HCT116 (cell line): Measurements from ENCODE around the gene KRT85. TPM values are rescaled to one million over a fixed set of nuclear protein-coding genes. Genes with fewer than 3 reads are reported as not detected.

Experiments used
- ATAC-seq: fragments of 200-7000 bp; cut with Tn5 transposase; 2 replicates; pipeline ENCODE4 v1.9.1; 2020; ENCODE audit warnings: mild to moderate bottlenecking, moderate library complexity
- BruUV-seq: library from RNA; stranded (reverse); fragments of 400-500 nt; replicated peaks from 2 replicates; lab custom pipeline; 2021; lab: Mats Ljungman, UMichigan
- CTCF ChIA-PET: fragments of 300-600 bp; sonication (Branson Sonifier 250); formaldehyde crosslinking; loops from one replicate; lab custom pipeline; 2021; ENCODE audit warnings: antibody characterized with exemption; lab: Charles Lee
- POLR2A ChIA-PET: fragments of 300-600, 350-600 bp; sonication (Branson Sonifier 250); formaldehyde crosslinking; loops from one replicate; lab custom pipeline; 2021; ENCODE audit warnings: antibody characterized with exemption; lab: Charles Lee
- RAD21 ChIA-PET, 2 experiments: fragments of 300-600 bp; sonication (Branson Sonifier 250); formaldehyde crosslinking; loops; one replicate each; lab custom pipeline; 2023; ENCODE audit warnings: low total read pairs in 2 of 2; ENCODE audit not compliant: uncharacterized antibody in 2 of 2, unreplicated experiment in 2 of 2, low non-redundant PET in 1 of 2; lab: Charles Lee
- DNase-seq: peaks from one replicate; pipeline ENCODE4 v3.0.0-alpha.2; 2010; ENCODE audit warnings: low read depth, low spot score
- H2AFZ ChIP-seq: fragments of 200-600 bp; shearing (Covaris generic), sonication (generic); 2 replicates; pipeline ENCODE4 v1.6.1; 2017; ENCODE audit warnings: low read depth, mixed run types, mixed read lengths, antibody characterized with exemption, low read length; ENCODE audit not compliant: poor library complexity, severe bottlenecking
- H3K27ac ChIP-seq: 2 replicates; pipeline ENCODE4 v1.5.1; 2012; ENCODE audit warnings: low read depth, low read length
- H3K27me3 ChIP-seq: fragments of 200-600 bp; sonication (generic); 2 replicates; pipeline ENCODE4 v1.6.1; 2016; ENCODE audit warnings: mixed run types, low read length, mixed read lengths; ENCODE audit not compliant: insufficient read depth
- H3K36me3 ChIP-seq, 2 experiments: fragments of 200-500 bp in 1 of 2; fragments of 200-600 bp in 1 of 2; sonication (Bioruptor generic) in 1 of 2; sonication (generic) in 1 of 2; 2 replicates each; pipeline versions ENCODE4 v1.5.1 to v1.6.1; 2014 to 2016; ENCODE audit warnings: low read length in 2 of 2, inconsistent platforms in 1 of 2, mixed read lengths in 1 of 2, mixed run types in 1 of 2; ENCODE audit not compliant: insufficient read depth in 2 of 2, control insufficient read depth in 1 of 2
- H3K4me1 ChIP-seq, 2 experiments: fragments of 200-600 bp in 1 of 2; sonication (generic) in 1 of 2; 2 replicates each; pipeline versions ENCODE4 v1.5.1 to v1.6.1; 2012 to 2017; ENCODE audit warnings: low read length in 2 of 2, inconsistent platforms in 1 of 2, mild to moderate bottlenecking in 1 of 2, mixed read lengths in 1 of 2, mixed run types in 1 of 2, moderate library complexity in 1 of 2; ENCODE audit not compliant: insufficient read depth in 2 of 2, control insufficient read depth in 1 of 2
- H3K4me2 ChIP-seq: fragments of 200-600 bp; sonication (generic); 2 replicates; pipeline ENCODE4 v1.6.1; 2017; ENCODE audit warnings: mixed run types, low read length, mixed read lengths
- H3K4me3 ChIP-seq, 2 experiments: fragments of 200-600 bp in 1 of 2; sonication (generic) in 1 of 2; replicated peaks in 1 of 2; 2 replicates each; pipeline ENCODE4 v1.5.1; 2011 to 2016; ENCODE audit warnings: low read length in 2 of 2, control low read depth in 1 of 2, low read depth in 1 of 2, mild to moderate bottlenecking in 1 of 2, mixed read lengths in 1 of 2, mixed run types in 1 of 2
- H3K79me2 ChIP-seq: fragments of 200-600 bp; sonication (generic); 2 replicates; pipeline ENCODE4 v1.6.1; 2017; ENCODE audit warnings: mild to moderate bottlenecking, mixed run types, low read length, moderate library complexity, mixed read lengths; ENCODE audit not compliant: insufficient read depth
- H3K9ac ChIP-seq: fragments of 200-600 bp; sonication (generic); 2 replicates; pipeline ENCODE4 v1.6.1; 2016; ENCODE audit warnings: low read length, mixed read lengths
- H3K9me2 ChIP-seq: fragments of 200-600 bp; sonication (generic), shearing (Covaris generic); 2 replicates; pipeline ENCODE4 v1.6.1; 2017; ENCODE audit warnings: mixed run types, mild to moderate bottlenecking, moderate library complexity; ENCODE audit not compliant: insufficient read depth
- H3K9me3 ChIP-seq, 2 experiments: fragments of 200-500 bp in 1 of 2; fragments of 200-600 bp in 1 of 2; sonication (Bioruptor generic) in 1 of 2; sonication (generic) in 1 of 2; 2 replicates each; pipeline ENCODE4 v1.6.1; 2014 to 2017; ENCODE audit warnings: low read length in 2 of 2, mixed read lengths in 2 of 2, inconsistent platforms in 1 of 2, low read depth in 1 of 2, mild to moderate bottlenecking in 1 of 2, mixed run types in 1 of 2, moderate library complexity in 1 of 2; ENCODE audit not compliant: control insufficient read depth in 1 of 2, insufficient read depth in 1 of 2
- H4K20me1 ChIP-seq: fragments of 200-600 bp; sonication (generic), shearing (Covaris generic); 2 replicates; pipeline ENCODE4 v1.6.1; 2017; ENCODE audit warnings: mixed run types, mild to moderate bottlenecking, moderate library complexity; ENCODE audit not compliant: insufficient read depth
- ATF3 ChIP-seq: IDR thresholded peaks from 2 replicates; pipeline ENCODE4 v1.6.1; 2012
- CBX3 ChIP-seq: IDR thresholded peaks from 2 replicates; pipeline ENCODE4 v1.6.1; 2012; ENCODE audit warnings: low read depth
- CTCF ChIP-seq, 3 experiments: fragments of 200-600 bp in 1 of 3; sonication (generic) in 1 of 3; IDR thresholded peaks in 2 of 3; conservative IDR thresholded peaks in 1 of 3; 2 replicates each; pipeline ENCODE4 v1.5.1; 2012 to 2017; ENCODE audit warnings: low read depth in 2 of 3, low read length in 2 of 3, antibody characterized with exemption in 1 of 3, borderline replicate concordance in 1 of 3, control low read depth in 1 of 3, mild to moderate bottlenecking in 1 of 3, mixed read lengths in 1 of 3, mixed run types in 1 of 3, moderate library complexity in 1 of 3; ENCODE audit not compliant: insufficient read depth in 1 of 3
- EGR1 ChIP-seq: IDR thresholded peaks from 2 replicates; pipeline ENCODE4 v1.6.1; 2012; ENCODE audit warnings: low read depth
- EZH2phosphoT487 ChIP-seq: fragments of 200-600 bp; IDR thresholded peaks from 2 replicates; pipeline ENCODE4 v1.6.1; 2018; ENCODE audit warnings: antibody characterized with exemption, borderline replicate concordance
- RAD21 ChIP-seq: IDR thresholded peaks from 2 replicates; pipeline ENCODE4 v1.6.1; 2012; ENCODE audit warnings: low read depth, mild to moderate bottlenecking
- SP1 ChIP-seq: IDR thresholded peaks from 2 replicates; pipeline ENCODE4 v1.6.1; 2012; ENCODE audit warnings: low read depth
- TCF7L2 ChIP-seq: IDR thresholded peaks from 2 replicates; pipeline ENCODE4 v1.7.0; 2011; ENCODE audit warnings: borderline replicate concordance, inconsistent platforms; ENCODE audit not compliant: insufficient read depth, insufficient read length; ENCODE audit errors: extremely low read depth
- ZBTB33 ChIP-seq: IDR thresholded peaks from 2 replicates; pipeline ENCODE4 v1.6.1; 2011; ENCODE audit warnings: mild to moderate bottlenecking, low read length, moderate library complexity; ENCODE audit not compliant: insufficient replicate concordance; ENCODE audit errors: extremely low read depth
- intact Hi-C: fragments of 100-400 bp; cut with micrococcal nuclease; formaldehyde crosslinking; loops from 2 replicates; pipeline ENCODE4 v1.10.0; 2022
- total RNA-seq: library from RNA; stranded (reverse); gene quantifications from one replicate; pipeline ENCODE4 v1.2.1, GENCODE V29; 2021; ENCODE audit not compliant: unreplicated experiment
- TF ChIP-seq, protein P1 (sequence below): IDR thresholded peaks from 2 replicates; pipeline ENCODE4 v1.6.1; 2012

Gene KRT85
- total RNA-seq, 1 experiment from 2014 or later, result not detected

GRCh38 chr12:52341066-52341580 is 26.2 kb downstream of the KRT85 start:
- BruUV-seq, result no TSS peak
- ChIA-PET CTCF (no interaction called here), RAD21 (no interaction called here)
- intact Hi-C loops, result no loop called here
- ATAC-seq, result no peak
- Histone ChIP-seq H3K79me2 (no peaks in the 10 kb centered on the region), H4K20me1 (no peaks in the 10 kb centered on the region), H3K36me3 (no peaks in the 10 kb centered on the region), H3K4me2 (no peak overlapping the region), H2AFZ (no peak overlapping the region), H3K9me2 (no peaks in the 10 kb centered on the region), H3K27ac (no peak overlapping the region), H3K4me3 (no peak overlapping the region), H3K27me3 (no peaks in the 10 kb centered on the region), H3K9me3 (no peaks in the 10 kb centered on the region), H3K4me1 (peaks cover 13 to 32% of the 10 kb centered on the region in 2 experiments)
- DNase-seq, result no peak
- TF ChIP-seq ZBTB33 (no peak), EGR1 (no peak), CBX3 (no peak), RAD21 (no peak)
- TF ChIP-seq, all 23 proteins: peak for 0
- no peak overlapping the region for H3K9ac ChIP-seq
- POLR2A ChIA-PET, result no interaction called here

- ChIA-PET RAD21 (no interaction called here), POLR2A (no interaction called here), CTCF (interaction anchor here (2.0 kb wide), 1 partner anchor 11 kb away, joined by 8 read pairs; no protein-coding TSS in a partner anchor)
- no peak overlapping the region for H2AFZ ChIP-seq
- no peaks in the 10 kb centered on the region for H3K9me2 ChIP-seq
- intact Hi-C loops, result no loop called here
- DNase-seq, result no peak
- H3K4me1 ChIP-seq, result peaks cover 0 to 13% of the 10 kb centered on the region in 2 experiments; a peak in 2 of 4 replicates
- no TSS peak for BruUV-seq
- no peaks in the 10 kb centered on the region for H3K36me3 ChIP-seq
- no peaks in the 10 kb centered on the region for H3K79me2 ChIP-seq
- no peaks in the 10 kb centered on the region for H3K27me3 ChIP-seq
- H3K27ac ChIP-seq, result no peak overlapping the region
- no peak overlapping the region for H3K4me2 ChIP-seq
- no peak for TF ChIP-seq TCF7L2
- no peak for TF ChIP-seq ATF3
- TF ChIP-seq CTCF (IDR thresholded peaks at IDR 0.05 in 2 of 3, conservative IDR thresholded peaks at IDR 0.05 in 1 of 3; ENCODE audit: borderline replicate concordance in 1 of 3, insufficient read depth in 1 of 3, low read depth in 2 of 3, low read length in 2 of 3), result no peak
- TF ChIP-seq EZH2phosphoT487, result no peak
- no peak for TF ChIP-seq CBX3
- TF ChIP-seq SP1, result no peak
- no peak for TF ChIP-seq EGR1
- TF ChIP-seq, protein P1, sequence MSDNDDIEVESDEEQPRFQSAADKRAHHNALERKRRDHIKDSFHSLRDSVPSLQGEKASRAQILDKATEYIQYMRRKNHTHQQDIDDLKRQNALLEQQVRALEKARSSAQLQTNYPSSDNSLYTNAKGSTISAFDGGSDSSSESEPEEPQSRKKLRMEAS, result no peak
- no peaks in the 10 kb centered on the region for H3K9me3 ChIP-seq
- no peak overlapping the region for H3K4me3 ChIP-seq
- no peak overlapping the region for H3K9ac ChIP-seq
- ATAC-seq, result no peak
- H4K20me1 ChIP-seq, result no peaks in the 10 kb centered on the region
These were observed 28.9 kb downstream of the KRT85 start for GRCh38 chr12:52338241-52338960.
